GM21526 (cell line): ENCODE data around the gene MGLL.
A peak's percentile ranks its signal among the peaks of the same experiment; 100 is the strongest.

Source experiments
- ATAC-seq: cut with Tn5 transposase; IDR thresholded peaks from one replicate; pipeline ENCODE4 v1.9.1; 2021; ENCODE audit warnings: moderate library complexity; ENCODE audit not compliant: unreplicated experiment, low FRiP score

The MGLL gene

GRCh38 chr3:127680146-127680661 lies 142.1 kb downstream of the MGLL start:
- no peak for ATAC-seq

- no peak for ATAC-seq
These were observed 142.7 kb downstream of the MGLL start for GRCh38 chr3:127679534-127680145.

- no peak for ATAC-seq
These were observed 143.4 kb downstream of the MGLL start for GRCh38 chr3:127678611-127679533.

DNA sequence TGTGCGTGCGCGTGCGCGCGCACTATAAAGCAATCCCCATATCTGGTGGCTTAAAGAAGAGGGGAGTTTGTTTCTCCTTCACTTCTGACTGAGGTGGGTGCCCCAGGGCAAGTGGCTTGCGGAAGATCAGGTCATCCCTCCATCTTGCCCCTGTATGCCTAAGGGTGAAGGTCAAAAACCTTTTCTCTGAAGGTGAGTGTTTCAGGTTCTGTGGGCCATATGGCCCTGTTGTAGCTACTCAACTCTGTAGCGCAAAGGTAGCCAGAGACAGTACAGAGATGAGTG lies 144.1 kb downstream of the MGLL start:
- no peak for ATAC-seq

DNA sequence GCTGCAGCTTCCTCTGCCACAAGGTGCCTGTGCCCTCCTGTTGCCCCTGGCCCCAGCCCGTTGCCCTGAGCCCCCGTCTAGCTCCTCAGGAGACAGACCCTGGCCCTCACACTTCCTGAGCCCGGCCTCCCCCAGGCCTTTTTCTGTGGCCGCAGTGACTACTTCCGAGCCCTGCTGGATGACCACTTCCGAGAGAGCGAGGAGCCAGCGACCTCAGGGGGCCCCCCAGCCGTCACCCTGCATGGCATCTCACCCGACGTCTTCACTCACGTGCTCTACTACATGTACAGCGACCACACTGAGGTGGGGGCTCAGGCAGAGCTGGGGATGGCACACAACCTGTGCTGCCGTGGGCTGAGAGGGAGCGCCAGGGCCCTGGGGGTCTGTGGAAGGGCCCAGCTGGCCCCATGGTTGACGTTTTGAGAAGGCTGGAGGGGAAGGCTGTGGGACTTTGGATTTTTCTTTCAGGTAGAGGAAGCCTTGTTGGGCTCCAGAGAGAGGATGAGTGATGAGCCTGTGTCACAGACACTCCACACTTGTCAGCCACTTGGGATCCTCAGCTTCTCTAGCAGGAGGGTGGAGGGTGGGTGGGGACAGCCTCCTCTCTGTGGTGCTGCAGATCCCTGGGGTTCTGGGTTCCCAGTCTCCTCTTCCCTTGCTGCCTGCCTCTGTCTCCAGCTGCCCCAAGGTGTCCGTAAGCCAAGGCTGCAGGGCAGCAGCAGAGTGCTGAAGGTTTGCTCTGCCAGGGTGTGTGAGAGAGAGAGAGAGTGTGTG lies 144.6 kb downstream of the MGLL start:
- no peak for ATAC-seq

- ATAC-seq = no peak
These were observed 145.4 kb downstream of the MGLL start for GRCh38 chr3:127676921-127677351.

DNA sequence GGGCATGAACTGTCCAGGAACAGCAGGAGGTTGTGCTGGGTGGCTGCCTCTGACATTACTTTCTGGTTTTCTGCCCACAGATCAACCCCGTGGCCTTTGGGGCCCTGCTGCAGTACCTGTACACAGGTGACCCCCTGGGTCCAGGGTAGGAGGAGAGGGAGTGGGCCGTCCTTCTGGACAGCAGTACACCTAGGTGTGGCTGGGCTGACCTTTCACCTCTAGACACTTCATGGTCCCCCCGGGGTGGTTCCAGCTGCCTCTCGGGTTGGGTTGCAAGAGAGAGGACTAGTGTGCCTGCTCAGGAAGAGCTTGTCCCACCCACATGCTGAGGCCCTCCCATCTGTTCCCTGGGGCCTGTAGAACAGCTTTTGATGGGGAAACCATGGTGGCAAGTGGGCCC lies 145.9 kb downstream of the MGLL start:
- no peak for ATAC-seq

DNA sequence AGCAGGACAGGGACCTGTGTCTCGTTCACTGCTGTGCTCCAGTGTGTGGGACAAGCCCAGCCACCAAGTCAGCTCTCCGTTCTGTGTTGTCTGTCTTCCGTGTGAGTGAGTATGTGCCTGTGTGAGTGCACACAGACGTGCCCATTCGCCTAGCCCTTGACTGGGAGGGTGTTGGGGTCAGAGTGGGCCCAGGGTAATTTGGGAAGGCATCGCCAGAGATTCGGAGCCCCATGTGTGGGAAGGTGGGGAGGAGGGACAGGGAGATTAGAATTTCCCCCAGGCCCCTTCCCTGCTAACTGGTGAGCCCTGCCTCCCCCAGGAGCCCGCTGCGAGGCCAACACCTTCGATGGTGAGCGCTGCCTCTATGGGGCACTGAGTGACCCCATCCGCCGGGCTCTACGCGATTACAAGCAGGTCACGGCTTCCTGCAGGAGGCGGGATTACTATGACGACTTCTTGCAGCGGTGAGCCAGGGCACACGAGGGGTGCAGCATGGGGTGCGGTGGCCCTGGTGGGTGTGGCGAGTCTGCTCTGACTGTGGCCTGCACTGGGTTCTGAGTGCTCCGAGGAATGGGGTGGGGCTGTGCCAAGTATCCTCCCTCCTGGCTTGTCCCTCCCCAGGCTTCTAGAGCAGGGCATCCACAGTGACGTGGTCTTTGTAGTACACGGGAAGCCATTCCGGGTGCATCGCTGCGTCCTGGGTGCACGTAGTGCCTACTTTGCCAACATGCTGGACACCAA lies 146.5 kb downstream of the MGLL start:
- ATAC-seq = no peak

GRCh38 chr3:127674790-127675189 lies 147.5 kb downstream of the MGLL start:
- no peak for ATAC-seq

GRCh38 chr3:127674101-127674721 lies 148.1 kb downstream of the MGLL start:
- no peak for ATAC-seq

GRCh38 chr3:127673191-127674100 lies 148.9 kb downstream of the MGLL start:
- ATAC-seq = no peak

- ATAC-seq = peak; percentile 55
These were observed 149.7 kb downstream of the MGLL start, which contains the start of gene ABTB1 for GRCh38 chr3:127672429-127673190. ABTB1 (plus strand) TSS chr3:127672952; CDS start chr3:127673026, 74 bp downstream.

DNA sequence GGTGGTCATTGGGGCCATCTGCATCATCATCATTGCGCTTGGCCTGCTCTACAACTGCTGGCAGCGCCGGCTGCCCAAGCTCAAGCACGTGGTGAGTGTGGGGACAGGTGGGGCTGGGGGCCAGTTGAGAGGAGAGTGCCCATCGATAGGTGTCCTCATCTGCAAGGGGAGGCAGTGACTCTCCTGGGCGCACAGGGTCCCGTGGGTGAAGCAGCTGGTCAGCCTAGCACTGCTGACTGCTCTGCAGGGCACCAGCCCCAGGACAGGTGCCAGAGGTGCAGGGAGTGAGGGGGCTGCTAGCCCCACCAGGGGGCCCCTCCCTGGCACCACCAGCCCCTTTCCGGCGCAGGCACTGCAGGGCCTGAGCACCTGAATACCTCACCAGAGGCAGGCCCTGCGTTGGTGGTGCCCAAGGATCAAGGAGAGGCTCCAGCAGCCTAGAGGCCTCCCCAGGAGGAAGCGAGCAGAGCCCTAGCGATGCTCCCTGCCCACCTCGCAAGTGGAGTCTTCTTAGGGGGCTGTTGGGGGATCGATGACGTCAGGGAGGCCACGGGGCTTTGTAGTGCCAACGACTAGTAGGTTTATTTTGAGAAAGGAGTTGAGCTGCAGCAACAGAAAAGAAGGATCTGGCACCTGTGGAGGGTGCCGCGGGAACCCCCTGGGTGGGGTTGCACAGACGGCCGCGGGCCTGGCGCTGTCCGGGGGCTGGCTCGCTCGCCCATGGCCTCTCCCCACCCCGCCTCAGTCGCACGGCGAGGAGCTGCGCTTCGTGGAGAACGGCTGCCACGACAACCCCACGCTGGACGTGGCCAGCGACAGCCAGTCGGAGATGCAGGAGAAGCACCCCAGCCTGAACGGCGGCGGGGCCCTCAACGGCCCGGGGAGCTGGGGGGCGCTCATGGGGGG lies 150.5 kb downstream of the MGLL start:
- ATAC-seq = peak; percentile 10

- ATAC-seq = no peak
These were observed 151.4 kb downstream of the MGLL start for GRCh38 chr3:127670761-127671522.

- ATAC-seq = no peak
These were observed 152.1 kb downstream of the MGLL start for GRCh38 chr3:127670229-127670559.

DNA sequence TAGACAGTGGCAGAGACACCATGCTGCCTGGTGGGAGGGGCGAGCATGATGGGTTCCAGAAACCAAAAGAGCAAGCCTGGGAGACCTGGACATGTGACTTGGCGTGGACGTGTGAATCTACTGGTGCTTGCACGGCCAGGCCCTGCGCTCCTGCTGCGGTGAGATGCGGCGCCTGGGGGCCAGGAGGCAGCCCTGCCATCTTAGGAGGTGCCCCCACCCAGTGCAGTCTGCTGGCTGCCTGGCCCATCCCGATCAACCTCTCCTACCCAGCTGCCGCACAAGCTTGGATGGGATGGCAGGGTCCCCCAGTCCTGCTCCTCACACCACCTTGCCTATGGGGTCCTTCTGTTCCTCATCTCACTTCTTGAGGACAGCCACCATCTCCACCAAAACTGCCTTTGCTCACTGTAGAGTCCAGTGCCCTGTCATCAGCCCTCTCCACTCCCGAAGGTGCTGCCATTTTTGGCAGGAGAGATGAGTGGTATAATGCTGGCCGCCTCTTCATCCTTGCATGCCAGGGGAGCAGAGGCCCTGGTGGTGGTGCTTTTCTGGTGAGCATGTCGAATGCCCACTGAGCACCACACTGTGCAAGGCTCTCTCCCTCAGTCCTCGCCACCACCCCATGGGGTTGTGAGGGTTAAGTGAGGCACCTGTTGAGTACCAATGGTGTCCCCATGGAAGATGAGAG lies 152.6 kb downstream of the MGLL start:
- no peak for ATAC-seq
